COR-L47 (cell line): ENCODE measurements around the gene TSPAN18.

ENCODE experiments used
- DNase-seq: peaks from one replicate; lab custom pipeline; 2025; lab: John Stamatoyannopoulos, UW

TSPAN18 gene

DNA sequence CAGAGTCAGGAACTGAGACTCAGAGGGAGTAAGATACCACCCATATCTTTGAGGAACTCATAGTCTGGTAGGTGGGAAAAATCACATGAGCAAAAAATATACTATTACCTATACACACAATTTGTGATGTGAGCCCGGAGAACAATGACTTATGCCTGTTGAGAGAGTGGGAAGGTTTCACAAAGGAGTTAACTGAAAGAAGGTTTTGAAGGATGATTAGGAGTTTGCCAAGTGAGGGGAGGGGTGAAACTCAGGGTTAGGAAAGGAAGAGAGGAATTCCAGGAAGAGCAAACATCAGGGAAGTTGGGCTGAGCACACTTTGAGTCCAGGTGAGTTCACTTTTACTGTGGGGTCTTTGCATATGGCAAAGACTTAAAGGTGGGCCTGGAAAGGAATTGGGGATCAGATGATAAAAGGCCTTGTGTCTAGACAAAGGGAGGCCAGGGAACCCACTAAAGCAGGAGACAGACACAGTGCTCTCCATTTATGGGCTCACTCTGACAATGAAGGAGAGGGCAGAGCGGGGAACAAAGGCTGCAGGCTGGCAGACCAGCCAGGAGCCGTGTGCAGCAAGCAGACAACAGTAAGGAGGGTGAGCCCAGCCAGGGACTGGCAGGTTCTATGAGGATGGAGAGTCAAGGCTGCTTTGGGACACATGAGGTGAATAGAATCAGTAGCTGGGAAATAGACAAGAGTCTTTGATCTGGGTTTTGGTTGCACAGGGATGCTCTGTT lies 33.1 kb downstream of the TSPAN18 start:
- DNase-seq: no peak

DNA sequence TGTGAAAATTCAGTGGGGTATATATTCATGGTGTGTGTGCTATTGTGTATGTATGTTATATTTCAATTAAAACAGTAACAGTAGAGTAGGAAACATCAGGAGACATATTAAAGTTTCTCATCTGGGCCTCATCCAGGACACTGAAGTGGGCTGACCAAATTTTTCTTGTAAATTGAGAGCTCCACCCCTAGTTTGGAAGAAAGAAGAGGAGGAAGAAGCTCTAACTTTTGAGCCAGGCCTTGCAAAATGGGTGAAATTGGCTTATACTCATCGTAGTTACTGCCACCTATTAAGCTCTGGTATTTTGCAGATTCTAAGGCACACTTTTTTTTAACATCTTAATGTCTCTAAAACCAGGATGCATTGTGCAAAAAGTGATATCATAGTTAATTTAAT lies 33.7 kb downstream of the TSPAN18 start:
- no peak for DNase-seq

DNA sequence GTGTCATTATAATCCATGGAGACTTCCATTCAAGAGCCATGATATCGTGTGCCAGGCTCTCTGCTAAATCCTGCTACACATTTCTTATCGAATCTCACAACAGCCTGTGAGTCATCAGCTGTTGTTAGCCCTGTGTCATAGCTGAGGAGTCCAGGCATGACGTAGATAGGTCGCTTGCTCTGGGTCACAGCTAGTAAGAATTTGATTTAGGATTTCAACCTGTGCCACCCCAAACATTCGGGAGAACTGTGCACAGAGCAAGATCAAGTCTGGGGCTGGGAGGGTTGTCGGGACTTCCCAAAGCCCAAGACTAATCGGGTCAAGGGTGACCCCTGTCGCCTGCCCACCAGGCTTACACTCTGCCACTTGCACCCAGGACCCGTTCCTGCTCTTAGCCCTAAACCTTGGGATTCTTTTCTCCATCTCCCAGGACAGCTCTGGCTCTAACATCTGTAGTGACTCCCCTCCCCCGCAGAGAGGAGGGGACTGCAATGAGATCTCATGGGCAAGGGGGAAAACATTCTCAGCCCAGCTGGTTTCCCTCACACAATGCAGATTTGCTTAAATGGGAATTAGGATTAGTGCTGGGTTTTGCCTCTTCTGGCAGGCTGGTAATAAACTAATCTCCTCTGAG lies 34.3 kb downstream of the TSPAN18 start:
- no peak for DNase-seq

DNA sequence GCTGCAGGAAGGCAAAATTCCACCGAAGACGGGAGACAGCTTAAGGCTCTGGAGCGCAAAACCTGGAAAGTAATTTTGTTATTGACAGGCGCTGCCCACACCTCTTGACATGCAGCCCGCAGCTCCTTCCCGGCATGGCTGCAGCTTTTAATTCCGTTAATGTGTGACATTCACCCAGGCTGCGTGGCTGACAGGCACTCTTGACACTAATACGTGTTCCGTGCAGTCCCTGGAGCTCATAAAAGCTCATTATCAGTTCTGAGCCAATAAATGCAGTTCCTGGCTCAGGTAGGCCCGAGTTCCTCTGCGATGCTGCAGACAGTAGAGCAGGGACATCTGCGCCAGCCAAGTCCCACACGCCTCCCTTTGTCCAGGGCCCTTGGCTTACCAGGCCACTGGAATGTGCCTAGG lies 34.8 kb downstream of the TSPAN18 start:
- no peak for DNase-seq

DNA sequence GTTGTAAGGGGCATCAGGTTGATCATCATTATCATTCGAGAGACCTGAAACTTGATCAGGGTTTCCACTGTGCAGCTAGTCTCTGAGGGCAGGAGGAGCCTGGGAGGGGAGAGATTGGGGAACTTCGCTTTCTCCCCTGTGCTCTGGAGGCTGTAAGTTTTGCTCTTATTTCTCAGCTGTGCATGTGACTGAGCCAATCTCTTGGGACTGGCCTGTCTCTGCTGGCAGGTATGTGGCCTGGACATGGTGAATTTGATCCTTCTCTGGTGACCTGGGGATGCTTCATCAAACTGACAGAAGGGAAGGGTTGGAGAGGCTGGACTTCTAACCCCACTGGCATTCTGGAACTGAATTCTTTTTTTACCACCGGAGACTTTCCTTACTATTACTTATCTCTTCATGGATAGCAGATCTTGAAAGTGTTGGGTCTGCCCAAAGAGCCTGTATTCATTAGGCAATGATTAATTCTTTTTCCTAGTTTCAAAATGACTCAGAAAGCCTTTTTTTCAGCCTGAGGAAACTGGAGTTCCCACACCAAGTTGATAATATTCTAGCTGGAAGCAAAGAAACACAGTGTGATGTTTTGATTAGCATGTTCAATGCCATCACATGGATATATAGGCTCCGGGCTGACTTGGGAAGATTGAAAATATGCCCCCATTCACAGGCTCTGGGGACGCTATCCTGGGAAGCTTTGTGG lies 36.5 kb downstream of the TSPAN18 start:
- DNase-seq: no peak

DNA sequence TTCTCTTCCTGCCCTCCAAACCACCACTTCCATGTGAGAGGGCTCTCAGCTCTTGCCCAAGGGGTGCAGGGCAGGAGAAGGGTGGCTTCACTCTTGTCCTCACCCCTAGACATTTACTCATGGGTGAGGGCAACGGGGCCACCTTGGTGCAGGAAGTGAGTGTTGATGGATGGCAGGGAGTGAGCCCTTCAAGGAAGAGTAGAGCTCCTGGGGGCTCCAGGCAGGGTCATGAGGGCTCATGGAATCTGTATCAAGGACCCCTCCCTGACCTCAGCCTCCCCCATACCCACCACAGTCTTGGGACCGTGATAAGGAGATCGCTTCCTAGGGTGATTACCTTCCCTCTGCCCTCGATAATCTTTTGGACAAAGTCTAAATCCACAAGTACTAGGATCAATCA lies 37.8 kb downstream of the TSPAN18 start:
- no peak for DNase-seq

DNA sequence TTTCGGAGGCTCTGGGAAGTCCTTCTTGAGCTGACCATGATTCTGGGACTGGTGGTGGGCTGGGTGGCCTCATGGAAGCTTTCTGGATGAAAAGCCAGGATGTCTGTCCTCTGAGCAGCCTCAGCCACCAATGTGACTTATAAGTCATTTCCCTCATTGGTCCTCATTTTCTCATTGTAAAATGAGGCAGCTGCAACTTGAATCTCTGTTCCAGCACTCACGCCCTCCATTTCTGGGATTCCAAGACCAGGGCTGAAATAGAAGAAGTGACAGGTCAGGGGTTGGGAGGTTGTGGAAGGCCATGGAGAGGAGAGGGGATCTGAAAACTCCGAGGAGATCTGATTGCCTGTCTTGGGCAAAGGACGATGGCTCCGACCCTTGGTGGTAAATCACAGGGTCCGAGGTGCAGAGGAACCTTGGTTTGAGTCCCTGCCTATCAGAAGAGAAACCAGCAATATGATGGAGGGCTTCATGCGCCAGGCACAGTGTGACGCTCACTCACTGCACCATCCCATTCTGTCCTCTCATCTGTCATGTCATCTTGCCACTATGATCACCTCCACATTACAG lies 38.3 kb downstream of the TSPAN18 start:
- no peak for DNase-seq

DNA sequence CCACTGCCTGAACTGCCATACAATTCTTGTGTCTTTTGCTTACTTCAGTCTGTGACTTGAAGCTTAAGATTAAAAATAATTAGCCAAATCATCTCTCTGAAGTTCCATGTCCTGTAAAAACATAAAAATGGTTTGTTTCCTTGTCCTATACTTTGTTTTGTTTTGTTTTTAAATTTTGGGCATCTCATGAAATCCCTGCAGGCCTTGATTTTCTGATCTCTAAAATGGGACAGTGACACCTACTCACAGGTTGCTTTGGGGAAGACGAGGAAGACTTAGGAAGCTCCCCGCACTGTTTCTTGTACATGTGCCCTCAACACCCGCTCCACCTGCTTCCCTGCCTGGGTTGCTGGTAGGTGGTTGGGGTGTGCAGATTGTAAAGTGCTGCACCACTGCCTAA lies 38.9 kb downstream of the TSPAN18 start:
- no peak for DNase-seq

DNA sequence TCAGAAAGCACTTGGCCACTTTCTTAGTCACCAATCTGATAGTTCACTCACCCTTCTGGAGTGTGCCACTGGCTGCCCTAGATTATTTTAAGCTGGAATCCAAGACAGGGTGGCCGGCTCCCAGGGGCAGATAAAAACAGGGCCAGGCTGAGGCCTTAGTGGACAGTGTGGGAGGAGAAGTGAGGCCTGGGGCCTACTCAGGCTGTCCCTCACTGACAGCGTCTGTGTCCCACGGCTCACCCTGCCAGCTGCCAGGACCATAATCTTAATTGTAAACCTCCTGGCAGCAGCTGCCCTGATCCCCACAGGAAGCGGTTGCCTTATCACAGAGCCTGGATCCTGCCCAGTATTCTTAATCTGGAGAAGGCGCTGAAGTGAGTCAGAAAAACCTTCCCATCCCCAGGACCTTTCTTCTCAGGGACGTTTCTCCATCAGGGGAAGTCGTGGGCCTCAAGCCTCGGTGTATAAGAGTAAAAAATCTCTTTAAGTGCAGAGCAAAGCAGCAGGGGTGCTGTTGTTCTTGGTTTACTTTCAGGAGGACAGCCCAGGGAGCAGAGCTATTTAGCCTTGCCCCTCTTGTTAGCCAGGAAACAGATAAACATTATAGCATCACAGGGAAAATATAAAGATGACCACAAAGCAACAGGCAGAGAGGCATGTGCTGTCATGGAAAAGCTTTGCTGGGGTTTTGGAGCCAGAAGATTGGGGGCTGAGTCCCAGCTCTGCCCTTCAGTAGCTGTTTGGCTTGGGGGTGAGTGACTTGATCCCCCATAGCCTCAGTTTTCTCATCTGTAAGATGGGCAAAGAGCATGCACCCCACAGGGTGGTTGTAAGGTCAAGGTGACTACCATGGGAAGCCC lies 39.6 kb downstream of the TSPAN18 start:
- DNase-seq: no peak

DNA sequence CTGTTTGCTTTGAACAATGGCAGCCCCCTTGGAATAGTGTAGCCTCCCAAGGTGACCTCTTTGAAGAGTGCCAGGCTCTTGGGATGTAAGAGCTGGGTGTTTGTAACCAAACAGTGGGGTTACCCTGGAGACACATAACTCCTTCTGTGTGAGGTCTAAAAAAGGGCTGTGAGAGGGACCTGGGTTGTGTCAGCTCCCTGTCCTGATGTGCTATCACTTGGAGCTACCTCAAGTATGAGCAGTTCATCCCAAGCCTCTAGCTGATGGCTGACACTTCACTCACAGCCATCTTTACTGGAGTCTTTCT lies 40.2 kb downstream of the TSPAN18 start:
- DNase-seq: no peak

DNA sequence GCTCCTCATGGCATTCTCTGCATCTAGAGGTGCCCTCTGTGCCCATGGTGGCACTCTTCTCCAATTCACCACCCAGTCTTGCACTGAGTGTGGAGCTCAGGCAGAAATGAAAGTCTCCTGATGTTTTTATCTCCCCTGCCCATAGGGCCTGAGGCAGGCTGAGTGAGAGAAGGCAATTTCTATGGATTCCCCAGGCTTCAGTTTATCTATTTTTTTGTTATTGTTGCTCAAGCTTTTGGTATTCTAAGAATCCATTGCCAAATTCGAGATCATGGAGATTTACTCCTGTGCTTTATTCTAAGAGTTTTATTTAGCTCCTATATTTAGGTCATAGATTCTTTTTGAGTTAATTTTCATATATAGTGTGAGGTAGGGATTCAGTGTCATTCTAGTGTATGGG lies 40.7 kb downstream of the TSPAN18 start:
- no peak for DNase-seq

DNA sequence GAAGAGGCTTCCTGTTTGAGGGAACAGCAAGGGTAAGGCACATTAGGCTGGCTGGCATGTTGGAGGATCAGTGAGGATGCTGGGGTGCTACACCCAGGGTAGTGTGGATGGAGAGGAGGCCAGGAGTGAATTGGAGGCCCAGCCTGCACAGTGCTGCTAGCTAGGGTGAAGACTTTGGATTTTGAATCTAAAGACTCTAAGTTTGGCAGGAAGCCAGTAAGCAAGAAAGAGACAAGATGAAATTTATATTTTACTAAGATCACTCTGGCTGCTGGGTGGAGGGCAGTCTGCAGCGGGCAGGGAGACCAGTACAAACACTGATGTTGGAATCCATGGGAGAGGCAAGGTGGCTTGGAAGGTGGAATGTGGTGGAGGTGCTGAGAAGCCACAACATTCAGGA lies 43.6 kb downstream of the TSPAN18 start:
- no peak for DNase-seq

DNA sequence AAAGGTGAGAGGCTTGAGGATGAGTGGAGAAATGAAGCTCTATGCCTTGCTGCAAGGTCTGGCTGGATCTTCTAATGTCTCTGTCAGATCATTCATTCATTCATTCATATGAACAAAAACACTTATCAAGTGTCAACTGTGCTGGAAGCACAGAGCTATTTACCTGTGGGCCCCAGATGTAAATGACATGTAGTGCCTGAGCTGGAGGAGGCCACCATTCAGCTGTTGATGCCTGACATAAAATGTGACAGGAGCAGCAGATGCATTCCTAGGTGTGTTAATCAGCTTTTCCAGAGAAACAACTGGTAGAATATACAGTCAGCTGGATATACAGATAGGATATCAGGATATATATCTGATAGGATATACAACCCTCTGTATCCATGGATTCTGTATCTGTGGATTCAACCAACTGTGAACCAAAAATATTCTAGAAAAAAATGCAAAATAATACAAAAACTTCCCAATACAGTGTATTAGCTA lies 44.5 kb downstream of the TSPAN18 start:
- no peak for DNase-seq

DNA sequence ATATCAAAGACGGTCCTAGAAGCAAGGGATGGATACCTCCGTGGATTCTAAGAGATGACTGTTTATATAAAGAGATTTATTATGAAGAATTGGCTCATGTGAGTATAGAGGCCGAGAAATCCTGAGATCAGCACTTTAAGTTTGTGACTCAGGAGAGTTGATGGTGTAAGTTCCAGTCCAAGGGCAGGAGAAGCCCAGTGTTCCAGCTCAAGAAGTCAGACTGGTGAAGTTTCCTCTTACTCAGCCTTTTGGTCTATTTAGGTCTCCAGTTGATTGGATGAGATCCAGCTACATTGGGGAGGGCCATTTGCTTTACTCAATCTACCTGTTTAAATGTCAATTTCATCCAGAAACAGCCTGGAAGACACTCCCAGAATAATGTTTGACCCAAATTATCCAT lies 45.1 kb downstream of the TSPAN18 start:
- DNase-seq: no peak

DNA sequence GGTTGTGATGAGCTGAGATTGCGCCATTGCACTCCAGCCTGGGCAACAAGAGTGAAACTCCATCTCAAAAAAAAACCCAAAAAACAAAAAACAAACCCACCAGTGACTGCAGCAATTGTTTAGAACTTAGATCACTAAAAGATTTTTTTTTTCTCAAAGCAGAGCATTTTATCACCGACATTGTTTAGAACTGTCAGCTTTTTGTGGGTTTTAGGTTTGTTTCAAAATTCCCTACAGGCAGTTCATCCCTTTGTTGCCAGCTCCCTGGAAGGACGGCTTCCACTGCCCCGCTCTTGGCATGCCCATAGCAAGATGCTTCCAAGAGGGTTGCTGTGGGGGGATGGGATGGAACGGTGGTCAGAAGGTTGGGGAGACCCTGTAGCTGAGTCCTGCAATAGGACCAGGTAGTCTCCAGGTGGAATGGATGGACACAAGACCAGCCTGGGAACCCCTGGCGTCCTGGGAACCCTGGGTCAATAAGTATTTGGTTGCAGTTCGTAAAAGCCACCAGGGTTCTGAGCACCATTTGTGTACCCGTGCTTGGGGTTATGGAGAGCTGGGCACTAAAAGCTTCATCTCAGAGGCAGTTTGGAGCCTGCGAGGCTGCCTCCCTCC lies 46.7 kb downstream of the TSPAN18 start:
- no peak for DNase-seq

DNA sequence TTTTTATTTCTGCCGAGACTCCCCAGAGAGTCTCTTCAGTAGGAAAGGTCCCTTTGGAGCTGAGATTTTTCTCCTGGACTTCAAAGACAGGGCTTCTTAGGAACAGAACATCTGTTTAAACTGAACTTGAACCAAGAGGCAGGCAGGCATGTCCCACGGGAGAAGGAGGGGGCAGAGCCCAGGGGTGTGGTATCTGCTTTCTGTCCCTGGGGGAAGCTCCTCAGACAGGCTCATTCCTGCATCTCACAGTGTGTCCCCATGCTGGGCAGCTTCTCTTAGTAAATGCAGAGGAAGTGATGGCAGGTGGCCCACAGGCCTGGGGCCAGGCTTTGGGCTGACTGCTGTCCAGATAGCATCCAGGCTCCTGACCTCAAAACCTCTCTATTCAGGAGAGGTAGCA lies 47.3 kb downstream of the TSPAN18 start:
- no peak for DNase-seq

DNA sequence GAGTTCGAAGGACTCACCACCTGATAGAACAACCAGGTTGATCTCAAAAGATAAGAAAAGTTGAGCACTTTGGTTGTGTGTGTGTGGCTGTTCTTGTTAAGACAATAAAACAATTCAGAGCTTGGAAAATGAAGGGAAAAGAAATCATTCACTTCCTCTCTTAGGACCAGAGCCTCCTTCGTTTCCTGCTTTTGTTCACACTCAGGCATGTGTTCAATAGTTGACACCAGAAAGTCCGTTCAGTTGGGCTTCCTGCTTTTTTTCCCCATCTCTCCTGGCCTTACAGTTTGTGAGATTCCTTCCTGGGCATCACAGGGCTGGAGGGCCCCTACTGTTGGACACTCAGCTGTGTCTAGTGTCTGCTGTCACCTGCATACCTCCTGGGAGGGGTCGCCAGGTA lies 48.0 kb downstream of the TSPAN18 start:
- no peak for DNase-seq

DNA sequence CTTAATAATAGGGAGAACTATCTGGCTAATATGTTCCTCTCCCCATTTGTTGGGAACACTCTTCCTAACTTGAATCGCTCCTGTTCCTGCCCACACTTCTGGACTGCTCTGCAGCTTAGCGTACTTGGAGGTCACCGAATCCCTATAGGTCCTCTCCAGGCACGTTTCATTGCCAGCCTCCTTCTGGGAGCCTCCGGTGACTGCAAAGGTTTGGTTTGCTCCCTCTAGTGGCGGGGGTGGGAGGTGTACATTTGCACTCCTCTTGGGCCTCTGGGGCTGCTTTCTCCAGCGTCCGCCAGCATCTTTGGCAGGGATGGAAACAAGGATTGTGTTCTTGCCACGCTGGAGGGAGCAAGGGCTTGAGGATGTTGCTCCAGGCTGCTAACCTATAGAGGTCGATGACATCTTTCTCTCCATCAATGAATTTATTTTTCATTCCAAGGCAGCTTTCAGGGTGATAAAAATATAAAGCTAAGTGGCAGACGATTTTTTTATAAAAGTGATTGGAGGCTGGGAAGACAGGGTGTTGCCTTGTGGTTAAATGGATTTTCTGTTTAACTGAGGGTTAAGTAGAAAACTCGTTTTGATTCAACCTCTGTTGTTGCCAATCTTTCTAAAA lies 48.7 kb downstream of the TSPAN18 start:
- DNase-seq: peak; percentile 17

DNA sequence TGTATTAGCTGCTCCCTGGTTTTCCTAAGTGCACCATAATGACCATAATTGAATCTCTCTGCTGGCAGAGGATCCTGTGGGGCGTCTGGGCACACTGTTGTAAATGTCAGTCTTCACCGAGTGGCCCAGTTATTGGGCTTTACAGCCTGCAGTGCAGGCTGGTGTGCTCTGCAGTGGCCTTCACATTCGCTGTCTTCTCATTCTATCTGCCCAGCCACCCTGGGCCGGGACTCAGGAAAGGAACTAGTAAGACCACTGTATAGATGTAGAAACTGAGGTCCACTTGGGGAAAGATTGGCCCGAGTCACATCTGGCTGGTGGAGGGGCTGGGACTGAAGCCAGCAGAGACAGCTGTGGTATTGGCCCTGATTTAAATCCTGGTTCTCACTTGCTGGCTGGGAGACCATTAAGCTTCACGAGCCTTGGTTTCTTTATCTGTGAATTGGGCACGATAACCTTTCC lies 49.3 kb downstream of the TSPAN18 start:
- DNase-seq: no peak

DNA sequence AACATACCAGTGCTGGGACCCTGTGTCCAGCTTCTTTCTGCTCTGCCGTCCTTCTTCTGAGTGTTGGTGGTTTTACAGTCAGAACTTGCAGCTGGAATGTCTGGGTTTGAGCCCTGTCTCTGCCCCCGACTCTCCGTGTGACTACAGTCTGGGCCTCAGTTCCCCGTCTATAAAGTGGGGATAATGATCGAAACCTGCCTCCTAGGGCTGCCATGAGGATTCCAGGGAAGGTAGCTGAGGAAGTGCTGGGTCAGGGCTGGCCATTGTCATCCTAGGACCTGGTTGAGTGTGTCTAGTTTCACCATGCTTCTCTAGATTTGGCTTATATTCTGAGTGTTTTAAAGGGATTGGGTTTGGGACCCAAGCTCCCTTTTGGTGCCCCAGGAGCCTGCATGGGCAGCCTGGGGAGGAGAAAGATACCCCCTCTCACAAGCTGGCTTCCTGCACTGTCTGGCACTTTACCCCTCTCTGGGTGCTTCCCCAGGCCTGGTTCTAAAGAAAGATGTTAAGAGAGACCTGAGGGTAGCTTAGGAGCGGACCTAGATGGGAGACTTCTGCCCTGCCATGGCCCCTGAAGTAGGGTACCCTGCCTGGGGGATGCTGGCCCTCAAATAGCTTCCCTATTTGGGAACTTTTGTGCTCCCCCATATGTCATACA lies 49.9 kb downstream of the TSPAN18 start:
- DNase-seq: no peak
